Astrocyte (in vitro differentiated cells and primary cell): Measurements from ENCODE around the gene CRIM1.

Experiments
- EZH2 ChIP-seq: IDR thresholded peaks from 2 replicates; pipeline ENCODE4 v1.6.1; 2012; ENCODE audit warnings: mild to moderate bottlenecking, low read length, inconsistent platforms; ENCODE audit not compliant: insufficient read depth
- TF ChIP-seq, protein P1 (sequence below): IDR thresholded peaks from 2 replicates; pipeline ENCODE4 v1.5.1; 2011; ENCODE audit warnings: low read depth, mild to moderate bottlenecking, inconsistent platforms, low read length, moderate library complexity; ENCODE audit not compliant: insufficient read depth

- TF ChIP-seq, protein P1, sequence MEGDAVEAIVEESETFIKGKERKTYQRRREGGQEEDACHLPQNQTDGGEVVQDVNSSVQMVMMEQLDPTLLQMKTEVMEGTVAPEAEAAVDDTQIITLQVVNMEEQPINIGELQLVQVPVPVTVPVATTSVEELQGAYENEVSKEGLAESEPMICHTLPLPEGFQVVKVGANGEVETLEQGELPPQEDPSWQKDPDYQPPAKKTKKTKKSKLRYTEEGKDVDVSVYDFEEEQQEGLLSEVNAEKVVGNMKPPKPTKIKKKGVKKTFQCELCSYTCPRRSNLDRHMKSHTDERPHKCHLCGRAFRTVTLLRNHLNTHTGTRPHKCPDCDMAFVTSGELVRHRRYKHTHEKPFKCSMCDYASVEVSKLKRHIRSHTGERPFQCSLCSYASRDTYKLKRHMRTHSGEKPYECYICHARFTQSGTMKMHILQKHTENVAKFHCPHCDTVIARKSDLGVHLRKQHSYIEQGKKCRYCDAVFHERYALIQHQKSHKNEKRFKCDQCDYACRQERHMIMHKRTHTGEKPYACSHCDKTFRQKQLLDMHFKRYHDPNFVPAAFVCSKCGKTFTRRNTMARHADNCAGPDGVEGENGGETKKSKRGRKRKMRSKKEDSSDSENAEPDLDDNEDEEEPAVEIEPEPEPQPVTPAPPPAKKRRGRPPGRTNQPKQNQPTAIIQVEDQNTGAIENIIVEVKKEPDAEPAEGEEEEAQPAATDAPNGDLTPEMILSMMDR, result no peak
- TF ChIP-seq EZH2, result no peak
Observed at GRCh38 chr2:36596397-36596796, 240.8 kb downstream of the CRIM1 start.
